Measurements from ENCODE around the gene OR2M7.

OR2M7 gene

GRCh38 chr1:248277876-248278275, 46.5 kb downstream of the OR2M7 start, which contains the start of gene OR2T33:
Gene OR2T33, minus strand, starts transcription at chr1:248277976. Its CDS starts 4,162 bp downstream, at chr1:248273814.
- TF ChIP-seq CTCF (IDR thresholded peaks at IDR 0.05; ENCODE audit: control extremely low read depth, extremely low read depth, low read depth, missing control alignments): no peak
- ChIA-PET CTCF (no interaction called here), POLR2A (no interaction called here)
- no peak for DNase-seq (ENCODE audit: extremely low spot score)

Data from GM10248 (cell line).